ENCODE measurements around the gene GIMAP1. TPM values are rescaled to one million over a fixed set of nuclear protein-coding genes. Genes with fewer than 3 reads are reported as not detected.

Gene GIMAP1
- polyA plus RNA-seq, 1 of the 3 experiments (the other 2 are of a cell fraction) = not detected

GRCh38 chr7:150688630-150689029 lies 27.8 kb upstream of the GIMAP1 start:
- CTCF ChIA-PET = no interaction called here
- H3K4me1 ChIP-seq (ENCODE audit: control insufficient read depth in 1 of 2, insufficient read depth in 2 of 2, low read depth in 1 of 2, low read length in 1 of 2) = no peaks in the 10 kb centered on the region
- no peaks in the 10 kb centered on the region for H3K79me2 ChIP-seq (ENCODE audit: insufficient read depth)
- H3F3A ChIP-seq (replicated peaks; ENCODE audit: insufficient read depth) = no peaks in the 10 kb centered on the region
- no peaks in the 10 kb centered on the region for H3K27me3 ChIP-seq (ENCODE audit: insufficient read depth)
- H3K36me3 ChIP-seq (replicated peaks in 1 of 2; ENCODE audit: control insufficient read depth in 1 of 2, insufficient read depth in 2 of 2, low read length in 1 of 2) = no peaks in the 10 kb centered on the region
- no peaks in the 10 kb centered on the region for H3K9me3 ChIP-seq
- H3K9ac ChIP-seq = no peak overlapping the region
- DNase-seq = no peak
- no peak overlapping the region for H3K4me2 ChIP-seq
- no peaks in the 10 kb centered on the region for H3K9me2 ChIP-seq
- TF ChIP-seq MAX (IDR thresholded peaks at IDR 0.05; ENCODE audit: low read depth) (no peak), GABPA (IDR thresholded peaks at IDR 0.05; ENCODE audit: low read depth) (no peak), CTCF (IDR thresholded peaks at IDR 0.05) (no peak), PBX3 (IDR thresholded peaks at IDR 0.05) (no peak), MEF2A (IDR thresholded peaks at IDR 0.05; ENCODE audit: borderline replicate concordance, low read depth) (no peak), REST (IDR thresholded peaks at IDR 0.05; ENCODE audit: low read depth, low read length) (no peak), USF2 (IDR thresholded peaks at IDR 0.05; ENCODE audit: borderline replicate concordance, low read depth, low read length) (no peak), FOXJ3 (CRISPR knock-in tag; IDR thresholded peaks at IDR 0.05) (no peak), SMC3 (IDR thresholded peaks at IDR 0.05; ENCODE audit: low read depth, low read length) (no peak), RXRA (IDR thresholded peaks at IDR 0.05; ENCODE audit: borderline replicate concordance, low read depth) (no peak), POLR2AphosphoS5 (IDR thresholded peaks at IDR 0.05; ENCODE audit: low read depth, low read length) (no peak), RAD21 (IDR thresholded peaks at IDR 0.05; ENCODE audit: low read length) (no peak), FOSL2 (IDR thresholded peaks at IDR 0.05; ENCODE audit: borderline replicate concordance, low read depth) (no peak), SIN3A (IDR thresholded peaks at IDR 0.05; ENCODE audit: borderline replicate concordance, low read depth, low read length) (no peak), EZH2phosphoT487 (IDR thresholded peaks at IDR 0.05; ENCODE audit: borderline replicate concordance, low read depth) (no peak), MXI1 (IDR thresholded peaks at IDR 0.05; ENCODE audit: low read depth, low read length) (no peak), GATA2 (CRISPR knock-in tag; IDR thresholded peaks at IDR 0.05) (no peak), ELF1 (IDR thresholded peaks at IDR 0.05) (no peak)
- H4K20me1 ChIP-seq (ENCODE audit: insufficient read depth) = no peaks in the 10 kb centered on the region
- H2AFZ ChIP-seq (ENCODE audit: low read depth) = no peak overlapping the region
- POLR2A ChIA-PET = no interaction called here
- H3K4me3 ChIP-seq (ENCODE audit: low read depth in 2 of 2, low read length in 1 of 2) = no peak overlapping the region
- no peak overlapping the region for H3K27ac ChIP-seq (ENCODE audit: low read depth in 2 of 2, low read length in 1 of 2)
- WGBS (ENCODE audit: low lambda C conversion rate) = 51% methylated on average over 6 of the region's 6 CpGs

All from SK-N-SH (cell line).